IMR-90 (cell line): ENCODE results near the gene CHAT. TPM values are rescaled to one million over a fixed set of nuclear protein-coding genes. Genes with fewer than 3 reads are reported as not detected.

Experiments used
- ATAC-seq: fragments of 200-7000 bp; cut with Tn5 transposase; 2 replicates; pipeline ENCODE4 v1.9.1; 2020; ENCODE audit warnings: low read depth, mild to moderate bottlenecking, moderate library complexity
- BruUV-seq: library from RNA; stranded (reverse); fragments of 400-500 nt; replicated peaks from 2 replicates; lab custom pipeline; 2021; lab: Mats Ljungman, UMichigan
- CTCF ChIA-PET: fragments of 300-600 bp; formaldehyde crosslinking; extraction: SDS; loops from one replicate; lab custom pipeline; 2021; ENCODE audit warnings: antibody characterized with exemption; lab: Yijun Ruan, JAX
- POLR2A ChIA-PET: fragments of 300-600 bp; sonication (Branson Sonifier 250); formaldehyde crosslinking; loops from one replicate; lab custom pipeline; 2022; ENCODE audit warnings: antibody characterized with exemption; ENCODE audit not compliant: unreplicated experiment; lab: Charles Lee
- DNase-seq: peaks from one replicate; pipeline ENCODE4 v3.0.0; 2013
- H2AFZ ChIP-seq: replicated peaks from 2 replicates; pipeline ENCODE3; 2013; ENCODE audit warnings: low read length, mild to moderate bottlenecking; ENCODE audit not compliant: poor library complexity
- H2AK5ac ChIP-seq: 2 replicates; pipeline ENCODE4 v1.6.1; 2013; ENCODE audit warnings: low read depth, low read length, inconsistent platforms
- H2AK9ac ChIP-seq: replicated peaks from 2 replicates; pipeline ENCODE3; 2013; ENCODE audit warnings: mild to moderate bottlenecking, low read depth, low read length, moderate library complexity; ENCODE audit not compliant: poor library complexity
- H2BK120ac ChIP-seq: 2 replicates; pipeline ENCODE4 v1.6.1; 2013; ENCODE audit warnings: low read depth, low read length, inconsistent platforms
- H2BK15ac ChIP-seq: 3 replicates; pipeline ENCODE4 v1.6.1; 2013; ENCODE audit warnings: low read depth, low read length, inconsistent platforms
- H2BK20ac ChIP-seq: 2 replicates; pipeline ENCODE4 v1.6.1; 2013; ENCODE audit warnings: low read depth, mild to moderate bottlenecking, inconsistent platforms, low read length, moderate library complexity
- H2BK5ac ChIP-seq: 2 replicates; pipeline ENCODE4 v1.6.1; 2013; ENCODE audit warnings: mild to moderate bottlenecking, low read depth, low read length, inconsistent platforms; ENCODE audit not compliant: poor library complexity, severe bottlenecking
- H3K14ac ChIP-seq: replicated peaks from 2 replicates; pipeline ENCODE4 v1.6.1; 2013; ENCODE audit warnings: low read depth, low read length, inconsistent platforms
- H3K18ac ChIP-seq: 2 replicates; pipeline ENCODE4 v1.6.1; 2013; ENCODE audit warnings: low read depth, low read length, control low read depth
- H3K23ac ChIP-seq: 2 replicates; pipeline ENCODE4 v1.6.1; 2013; ENCODE audit warnings: low read depth, low read length, inconsistent platforms
- H3K27ac ChIP-seq: 2 replicates; pipeline ENCODE4 v1.5.1; 2013; ENCODE audit warnings: mild to moderate bottlenecking, control low read depth, low read length; ENCODE audit not compliant: insufficient read depth
- H3K27me3 ChIP-seq: 2 replicates; pipeline ENCODE4 v1.6.1; 2013; ENCODE audit warnings: low read length; ENCODE audit not compliant: control insufficient read depth, insufficient read depth
- H3K36me3 ChIP-seq: 2 replicates; pipeline ENCODE4 v1.6.1; 2013; ENCODE audit warnings: low read length, mixed read lengths; ENCODE audit not compliant: control insufficient read depth, insufficient read depth
- H3K4ac ChIP-seq: 2 replicates; pipeline ENCODE4 v1.6.1; 2013; ENCODE audit warnings: low read depth, low read length, inconsistent platforms
- H3K4me1 ChIP-seq: 2 replicates; pipeline ENCODE4 v1.6.1; 2013; ENCODE audit warnings: low read length, mixed read lengths; ENCODE audit not compliant: control insufficient read depth, insufficient read depth
- H3K4me2 ChIP-seq: 2 replicates; pipeline ENCODE4 v1.6.1; 2013; ENCODE audit warnings: low read depth, mild to moderate bottlenecking, control low read depth, low read length, moderate library complexity
- H3K4me3 ChIP-seq: 2 replicates; pipeline ENCODE4 v1.5.1; 2013; ENCODE audit warnings: low read depth, mild to moderate bottlenecking, control low read depth, low read length, moderate library complexity; ENCODE audit not compliant: insufficient read depth
- H3K56ac ChIP-seq: 2 replicates; pipeline ENCODE4 v1.6.1; 2013; ENCODE audit warnings: low read length, inconsistent platforms; ENCODE audit not compliant: insufficient read depth; ENCODE audit errors: extremely low read depth
- H3K79me1 ChIP-seq, 2 experiments: 2 replicates each; pipeline ENCODE4 v1.6.1; 2013; ENCODE audit warnings: low read length in 2 of 2, inconsistent platforms in 1 of 2, low read depth in 1 of 2
- H3K9ac ChIP-seq: 2 replicates; pipeline ENCODE4 v1.6.1; 2013; ENCODE audit warnings: low read depth, low read length, control low read depth
- H3K9me1 ChIP-seq: 2 replicates; pipeline ENCODE4 v1.6.1; 2013; ENCODE audit warnings: low read length, inconsistent platforms; ENCODE audit not compliant: insufficient read depth
- H3K9me3 ChIP-seq: 2 replicates; pipeline ENCODE4 v1.6.1; 2013; ENCODE audit warnings: low read length; ENCODE audit not compliant: control insufficient read depth, insufficient read depth
- H4K20me1 ChIP-seq: 2 replicates; pipeline ENCODE4 v1.6.1; 2013; ENCODE audit warnings: low read length, inconsistent platforms; ENCODE audit not compliant: insufficient read depth
- H4K5ac ChIP-seq: 2 replicates; pipeline ENCODE4 v1.6.1; 2013; ENCODE audit warnings: mild to moderate bottlenecking, low read depth, low read length, control low read depth
- H4K8ac ChIP-seq, 2 experiments: 2 replicates each; pipeline ENCODE4 v1.6.1; 2013; ENCODE audit warnings: low read depth in 2 of 2, low read length in 2 of 2, control low read depth in 1 of 2, inconsistent platforms in 1 of 2
- H4K91ac ChIP-seq: 2 replicates; pipeline ENCODE4 v1.6.1; 2013; ENCODE audit warnings: low read depth, low read length, inconsistent platforms; ENCODE audit not compliant: insufficient read depth
- MAZ ChIP-seq: IDR thresholded peaks from 2 replicates; pipeline ENCODE4 v1.6.1; 2012; ENCODE audit warnings: low read depth, mild to moderate bottlenecking, low read length, improper control_type of control experiment, moderate library complexity, borderline replicate concordance
- MXI1 ChIP-seq: IDR thresholded peaks from 2 replicates; pipeline ENCODE4 v1.6.1; 2012; ENCODE audit warnings: low read depth, mild to moderate bottlenecking, low read length, moderate library complexity, borderline replicate concordance
- NFE2L2 ChIP-seq: fragments of 150-350 bp; IDR thresholded peaks from 2 replicates; pipeline ENCODE4 v1.6.1; 2016; ENCODE audit warnings: low read depth, mild to moderate bottlenecking, low read length
- POLR2A ChIP-seq: IDR thresholded peaks from 2 replicates; pipeline ENCODE4 v1.6.1; 2012; ENCODE audit warnings: mild to moderate bottlenecking, low read depth, low read length
- RCOR1 ChIP-seq: IDR thresholded peaks from 2 replicates; pipeline ENCODE4 v1.6.1; 2012; ENCODE audit warnings: mild to moderate bottlenecking, low read length, improper control_type of control experiment; ENCODE audit not compliant: insufficient replicate concordance
- RFX5 ChIP-seq: IDR thresholded peaks from 2 replicates; pipeline ENCODE4 v1.8.0; 2012; ENCODE audit warnings: low read depth, mild to moderate bottlenecking, low read length, moderate library complexity
- SMC3 ChIP-seq: fragments of 150-350 bp; IDR thresholded peaks from 2 replicates; pipeline ENCODE4 v1.6.1; 2016; ENCODE audit warnings: low read depth, mild to moderate bottlenecking, antibody characterized with exemption, low read length, moderate library complexity
- WGBS, 2 experiments: methylation state at CpG; one replicate each; pipeline versions ENCODE4 v1.1.5 to v1.1.7; 2013; ENCODE audit warnings: missing lambda C conversion rate in 2 of 2; ENCODE audit not compliant: insufficient read length in 1 of 2; ENCODE audit errors: extremely low coverage in 2 of 2; 5-methylcytosine and 5-hydroxymethylcytosine counted together
- dilution Hi-C: fragments of 300-500 bp; cut with HindIII; formaldehyde crosslinking; loops from one replicate; pipeline ENCODE4 v1.14.3; 2018; ENCODE audit warnings: low sequenced_read_pairs; ENCODE audit not compliant: unreplicated experiment
- in situ Hi-C: fragments of 300-500 bp; cut with MboI; formaldehyde crosslinking; loops from 3 replicates; pipeline ENCODE4 v1.14.3; 2019; ENCODE audit warnings: low sequenced_read_pairs, inconsistent platforms, mixed read lengths
- intact Hi-C: fragments of 100-400 bp; cut with micrococcal nuclease; formaldehyde crosslinking; loops from 2 replicates; pipeline ENCODE4 v1.10.0; 2022
- polyA plus RNA-seq, 3 experiments: library from polyadenylated mRNA; depleted of rRNA; stranded (reverse); fragments of >200 nt; gene quantifications; 2 replicates each; pipeline ENCODE4 v1.2.3, GENCODE V29; 2012; ENCODE audit warnings: low replicate concordance in 1 of 3
- total RNA-seq: library from RNA; depleted of rRNA; stranded (reverse); fragments of >200 nt; gene quantifications from 2 replicates; pipeline ENCODE4 v1.2.3, GENCODE V29; 2012
- TF ChIP-seq, protein P1 (sequence below): fragments of 150-350 bp; IDR thresholded peaks from 2 replicates; pipeline ENCODE4 v1.6.1; 2017; ENCODE audit warnings: mild to moderate bottlenecking, antibody characterized with exemption, low read length, low read depth

CHAT gene
- total and polyA plus RNA-seq, 2 of the 4 experiments (the other 2 are of a cell fraction) = not detected

DNA sequence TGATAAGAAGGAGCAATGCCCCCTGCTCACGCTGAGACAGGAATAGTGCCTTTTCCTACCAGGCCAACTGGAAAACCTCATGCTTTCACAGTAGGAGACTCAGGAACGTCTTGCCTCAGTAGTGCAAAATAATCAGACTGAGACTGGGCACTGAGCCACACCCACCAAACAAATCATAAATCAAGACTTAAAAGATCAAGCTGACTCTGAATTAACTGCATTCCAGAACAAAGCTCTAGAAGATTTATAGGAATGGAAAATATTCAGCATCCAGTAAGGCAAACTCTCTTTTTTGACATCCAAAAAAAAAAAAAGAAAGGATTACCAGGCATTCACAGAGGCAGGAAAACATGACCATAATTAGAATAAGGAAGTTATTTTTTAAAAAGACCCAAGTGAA, 34.2 kb upstream of the CHAT start:
- Histone ChIP-seq H3K4me1 (no peaks in the 10 kb centered on the region), H3K14ac (no peak overlapping the region), H3K23ac (no peak overlapping the region), H3K9me3 (no peaks in the 10 kb centered on the region), H3K27ac (no peak overlapping the region), H3K56ac (no peak overlapping the region), H2BK5ac (no peak overlapping the region), H3K9ac (no peak overlapping the region), H3K4me3 (no peak overlapping the region), H4K91ac (no peak overlapping the region), H3K79me1 (no peaks in the 10 kb centered on the region), H3K4me2 (no peak overlapping the region), H2BK120ac (no peak overlapping the region), H2AK9ac (peak overlapping the region; percentile 83), H2BK20ac (no peak overlapping the region), H2AFZ (no peak overlapping the region), H3K36me3 (no peaks in the 10 kb centered on the region), H3K4ac (no peak overlapping the region), H3K18ac (no peak overlapping the region), H4K20me1 (no peaks in the 10 kb centered on the region), H2BK15ac (no peak overlapping the region), H4K8ac (no peak overlapping the region), H3K9me1 (no peaks in the 10 kb centered on the region), H4K5ac (no peak overlapping the region), H2AK5ac (no peak overlapping the region), H3K27me3 (peaks cover 3% of the 10 kb centered on the region)
- BruUV-seq = no TSS peak
- peak; percentile 24; the same call in 1 of the 2 replicates for ATAC-seq
- POLR2A ChIA-PET = no interaction called here
- intact Hi-C loops = no loop called here
- in situ Hi-C loops = no loop called here
- WGBS, 2 experiments = no CpG with 5 or more reads among the region's 2 CpGs
- TF ChIP-seq SMC3 (no peak), NFE2L2 (no peak), RFX5 (no peak), RCOR1 (no peak), POLR2A (no peak), MAZ (no peak), MXI1 (no peak)
- TF ChIP-seq, protein P1, sequence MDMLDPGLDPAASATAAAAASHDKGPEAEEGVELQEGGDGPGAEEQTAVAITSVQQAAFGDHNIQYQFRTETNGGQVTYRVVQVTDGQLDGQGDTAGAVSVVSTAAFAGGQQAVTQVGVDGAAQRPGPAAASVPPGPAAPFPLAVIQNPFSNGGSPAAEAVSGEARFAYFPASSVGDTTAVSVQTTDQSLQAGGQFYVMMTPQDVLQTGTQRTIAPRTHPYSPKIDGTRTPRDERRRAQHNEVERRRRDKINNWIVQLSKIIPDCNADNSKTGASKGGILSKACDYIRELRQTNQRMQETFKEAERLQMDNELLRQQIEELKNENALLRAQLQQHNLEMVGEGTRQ = no peak
- CTCF ChIA-PET = interaction anchor here (1.1 kb wide), 1 partner anchor 13 kb away, joined by 3 read pairs; no protein-coding TSS in a partner anchor
- dilution Hi-C loops = no loop called here
- no peak for DNase-seq
